Measurements from ENCODE around the gene MBTPS1. TPM values are rescaled to one million over a fixed set of nuclear protein-coding genes. Genes with fewer than 3 reads are reported as not detected.

The MBTPS1 gene
- total and polyA plus RNA-seq, 9 of the 15 experiments (the other 6 are each of a cell fraction or from before 2014, with no cell fraction given), result 2.8 to 57.6 (median 43.8) TPM

DNA sequence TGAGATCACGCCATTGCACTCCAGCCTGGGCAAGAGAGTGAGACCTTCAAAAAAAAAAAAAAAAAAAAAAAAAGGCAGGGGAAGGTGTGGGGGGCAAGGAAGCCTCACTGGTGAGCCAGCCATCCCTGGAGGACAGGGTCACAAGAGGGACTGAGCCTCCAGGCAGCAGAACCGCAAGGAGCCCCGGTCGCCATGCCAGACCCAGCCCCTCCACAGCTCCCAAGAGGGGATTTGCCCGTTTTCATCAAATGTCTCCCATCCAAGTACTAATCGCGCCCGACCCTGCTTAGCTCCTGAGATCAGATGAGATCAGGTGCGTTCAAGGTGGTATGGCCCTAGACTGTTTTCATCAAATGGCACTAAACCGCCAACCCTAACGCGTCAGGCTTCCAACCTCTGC is 77.0 kb downstream of the MBTPS1 start:
- WGBS (ENCODE audit: insufficient coverage, low coverage, missing lambda C conversion rate), result 21% methylated on average over 12 of the region's 12 CpGs
- no TSS peak for BruUV-seq (replicated peaks)
- ChIA-PET POLR2A (interaction anchor here (1.3 kb wide), 1 partner anchor 14 kb away, joined by 4 read pairs; no protein-coding TSS in a partner anchor), CTCF (ENCODE audit: low intra/inter-chr PET ratio) (no interaction called here)
- Histone ChIP-seq H3K79me2 (ENCODE audit: control insufficient read depth, insufficient read depth, low read length) (no peaks in the 10 kb centered on the region), H3K36me3 (ENCODE audit: control insufficient read depth, insufficient read depth, low read length) (no peaks in the 10 kb centered on the region), H3K27me3 (ENCODE audit: control insufficient read depth in 2 of 2, insufficient read depth in 2 of 2, low read length in 2 of 2) (peaks cover 60 to 83% of the 10 kb centered on the region in 2 experiments), H3K4me3 (no peak overlapping the region), H3K9me3 (replicated peaks; ENCODE audit: control insufficient read depth, insufficient read depth, low read depth, low read length) (no peaks in the 10 kb centered on the region), H3K27ac (ENCODE audit: extremely low read depth, low read depth, low read length) (no peak overlapping the region), H2AFZ (ENCODE audit: low read depth, low read length) (no peak overlapping the region), H3K4me2 (ENCODE audit: insufficient read depth, low read length) (no peak overlapping the region), H3K4me1 (replicated peaks in 1 of 2; ENCODE audit: control insufficient read depth in 2 of 2, insufficient read depth in 2 of 2, low read length in 2 of 2) (peaks cover 16 to 23% of the 10 kb centered on the region in 2 experiments), H4K20me1 (replicated peaks; ENCODE audit: control insufficient read depth, insufficient read depth, low read length) (peaks cover 40% of the 10 kb centered on the region; the same call in 1 of the 2 replicates), H3K9me1 (ENCODE audit: control insufficient read depth, insufficient read depth, low read length) (peaks cover 11% of the 10 kb centered on the region), H3K9ac (ENCODE audit: insufficient read depth in 1 of 2, low read depth in 2 of 2, low read length in 2 of 2) (no peak overlapping the region)
- FAIRE-seq, result no peak
- no peak for DNase-seq (ENCODE audit: extremely low read depth in 1 of 4, low spot score in 3 of 4)
- no peak for ATAC-seq
- intact Hi-C loops (cut with micrococcal nuclease) (no loop called here), in situ Hi-C loops (cut with MboI) (loop anchor here (10.0 kb wide), 1 partner anchor 65 kb away; no protein-coding TSS in a partner anchor)
- TF ChIP-seq ZNF408 (CRISPR knock-in tag; IDR thresholded peaks at IDR 0.05; ENCODE audit: low read depth) (no peak), NRF1 (conservative IDR thresholded peaks at IDR 0.05 in 1 of 2, IDR thresholded peaks at IDR 0.05 in 1 of 2) (no peak), CSDE1 (IDR thresholded peaks at IDR 0.05) (no peak), ZFX (CRISPR knock-in tag; IDR thresholded peaks at IDR 0.05) (no peak), XRCC4 (IDR thresholded peaks at IDR 0.05; ENCODE audit: extremely low read depth, insufficient read depth, insufficient read length) (no peak)
- TF ChIP-seq, protein P1, sequence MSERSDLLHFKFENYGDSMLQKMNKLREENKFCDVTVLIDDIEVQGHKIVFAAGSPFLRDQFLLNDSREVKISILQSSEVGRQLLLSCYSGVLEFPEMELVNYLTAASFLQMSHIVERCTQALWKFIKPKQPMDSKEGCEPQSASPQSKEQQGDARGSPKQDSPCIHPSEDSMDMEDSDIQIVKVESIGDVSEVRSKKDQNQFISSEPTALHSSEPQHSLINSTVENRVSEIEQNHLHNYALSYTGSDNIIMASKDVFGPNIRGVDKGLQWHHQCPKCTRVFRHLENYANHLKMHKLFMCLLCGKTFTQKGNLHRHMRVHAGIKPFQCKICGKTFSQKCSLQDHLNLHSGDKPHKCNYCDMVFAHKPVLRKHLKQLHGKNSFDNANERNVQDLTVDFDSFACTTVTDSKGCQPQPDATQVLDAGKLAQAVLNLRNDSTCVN (CRISPR knock-in tag; IDR thresholded peaks at IDR 0.05), result no peak
